HUES64 (cell line): ENCODE data around the gene ABCA3.

Experiments used
- H3K27ac ChIP-seq: 2 replicates; pipeline ENCODE4 v1.7.0; 2013; ENCODE audit warnings: low read depth, low read length, inconsistent platforms
- H3K27me3 ChIP-seq: 2 replicates; pipeline ENCODE4 v1.6.1; 2013; ENCODE audit warnings: mild to moderate bottlenecking, low read length; ENCODE audit not compliant: insufficient read depth
- H3K36me3 ChIP-seq: 2 replicates; pipeline ENCODE4 v1.6.1; 2013; ENCODE audit warnings: mild to moderate bottlenecking, low read length; ENCODE audit not compliant: insufficient read depth
- H3K4me1 ChIP-seq: 2 replicates; pipeline ENCODE4 v1.6.1; 2013; ENCODE audit warnings: mild to moderate bottlenecking, low read length, moderate library complexity; ENCODE audit not compliant: insufficient read depth
- H3K4me3 ChIP-seq: 2 replicates; pipeline ENCODE4 v1.5.1; 2013; ENCODE audit warnings: mild to moderate bottlenecking, low read length, moderate library complexity
- H3K9ac ChIP-seq: 2 replicates; pipeline ENCODE4 v1.6.1; 2013; ENCODE audit warnings: mild to moderate bottlenecking, low read depth, low read length
- H3K9me3 ChIP-seq: 2 replicates; pipeline ENCODE4 v1.6.1; 2013; ENCODE audit warnings: low read depth, low read length; ENCODE audit not compliant: insufficient read depth
- WGBS: fragments of 150-250, 120-280 bp; methylation state at CpG from one replicate; pipeline ENCODE4 v1.1.7; 2013; ENCODE audit warnings: missing lambda C conversion rate; 5-methylcytosine and 5-hydroxymethylcytosine counted together

ABCA3 gene

DNA sequence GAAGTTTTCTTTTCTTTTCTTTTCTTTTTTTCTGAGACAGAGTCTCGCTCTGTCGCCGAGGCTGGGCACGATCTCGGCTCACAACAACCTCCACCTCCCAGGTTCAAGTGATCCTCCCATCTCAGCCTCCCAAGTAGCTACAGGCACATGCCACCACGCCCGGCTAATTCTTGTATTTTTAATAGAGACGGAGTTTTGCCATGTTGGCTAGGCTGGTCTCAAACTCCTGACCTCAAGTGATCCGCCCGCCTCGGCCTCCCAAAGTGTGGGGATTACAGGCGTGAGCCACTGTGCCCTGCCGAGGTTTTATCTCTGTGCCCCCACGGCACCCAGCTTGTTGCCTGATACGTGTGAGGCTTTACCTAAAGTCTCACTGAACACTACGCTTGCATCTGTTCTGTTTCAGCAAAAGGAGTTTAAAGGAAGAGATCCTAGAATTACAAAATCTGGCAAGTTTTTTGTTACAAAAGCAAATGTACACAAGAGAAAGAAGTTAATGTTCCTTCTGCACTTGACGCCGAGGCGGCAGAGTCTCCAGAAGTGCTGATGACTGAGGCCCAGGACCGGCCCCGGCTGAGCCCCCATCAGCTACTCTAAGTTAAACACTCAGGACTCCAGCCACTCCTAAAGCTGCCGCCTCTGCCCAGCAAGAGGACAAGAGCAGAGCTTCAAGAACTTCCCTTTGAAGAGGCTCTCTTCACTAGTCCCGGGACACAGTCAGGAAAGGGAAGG is 9.2 kb downstream of the ABCA3 start:
- Histone ChIP-seq H3K4me3 (no peak overlapping the region), H3K27me3 (no peaks in the 10 kb centered on the region), H3K36me3 (no peaks in the 10 kb centered on the region), H3K9me3 (no peaks in the 10 kb centered on the region), H3K27ac (no peak overlapping the region), H3K4me1 (no peaks in the 10 kb centered on the region), H3K9ac (no peak overlapping the region)
- 90% methylated on average over 23 of the region's 23 CpGs for WGBS

DNA sequence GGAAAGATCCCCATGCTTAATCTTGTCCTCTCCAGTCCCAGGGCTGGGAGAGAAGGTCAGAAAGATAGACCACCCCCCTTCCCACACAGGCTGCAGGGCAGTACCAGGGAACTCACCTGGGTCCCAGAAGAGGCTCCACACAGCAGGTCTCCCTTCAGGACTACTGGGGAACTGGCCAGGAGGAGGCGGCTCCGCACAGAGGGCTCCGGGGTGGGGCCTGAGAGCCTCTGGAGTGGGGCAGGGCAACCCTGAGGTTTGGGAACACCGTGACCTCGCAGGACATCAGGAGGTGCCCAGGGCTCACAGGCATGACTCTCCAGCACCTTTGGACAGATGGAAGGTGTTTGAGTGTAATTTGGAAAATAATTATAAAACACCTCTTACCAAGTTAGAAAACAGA is 11.0 kb downstream of the ABCA3 start:
- no peak overlapping the region for H3K27ac ChIP-seq
- no peaks in the 10 kb centered on the region for H3K4me1 ChIP-seq
- H3K9ac ChIP-seq = no peak overlapping the region
- 93% methylated on average over 5 of the region's 5 CpGs for WGBS
- no peak overlapping the region for H3K4me3 ChIP-seq
- no peaks in the 10 kb centered on the region for H3K36me3 ChIP-seq
- H3K9me3 ChIP-seq = no peaks in the 10 kb centered on the region
- no peaks in the 10 kb centered on the region for H3K27me3 ChIP-seq

DNA sequence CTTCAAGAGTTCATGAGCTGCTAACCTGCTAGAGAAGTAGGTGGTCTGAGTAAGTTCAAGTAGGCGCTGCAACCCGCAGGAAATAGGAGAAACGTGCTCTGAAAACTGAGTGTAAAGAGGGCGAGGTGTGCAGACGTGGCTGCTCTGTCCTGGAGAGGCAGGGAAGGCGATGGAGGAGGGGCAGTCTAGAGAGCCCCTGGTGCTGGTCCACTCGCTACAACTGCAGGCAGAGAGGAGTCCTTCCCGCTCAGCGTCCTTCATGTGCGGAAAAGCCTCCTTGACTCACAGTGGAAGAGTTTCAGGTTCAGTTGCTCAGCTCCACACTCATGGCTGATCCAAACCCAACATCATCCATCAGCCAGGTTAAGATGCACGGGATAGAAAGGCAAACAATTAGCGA is 12.1 kb downstream of the ABCA3 start:
- Histone ChIP-seq H3K9me3 (no peaks in the 10 kb centered on the region), H3K4me1 (no peaks in the 10 kb centered on the region), H3K36me3 (no peaks in the 10 kb centered on the region), H3K27ac (no peak overlapping the region), H3K27me3 (no peaks in the 10 kb centered on the region), H3K9ac (no peak overlapping the region), H3K4me3 (no peak overlapping the region)
- WGBS = 86% methylated on average over 12 of the region's 12 CpGs

DNA sequence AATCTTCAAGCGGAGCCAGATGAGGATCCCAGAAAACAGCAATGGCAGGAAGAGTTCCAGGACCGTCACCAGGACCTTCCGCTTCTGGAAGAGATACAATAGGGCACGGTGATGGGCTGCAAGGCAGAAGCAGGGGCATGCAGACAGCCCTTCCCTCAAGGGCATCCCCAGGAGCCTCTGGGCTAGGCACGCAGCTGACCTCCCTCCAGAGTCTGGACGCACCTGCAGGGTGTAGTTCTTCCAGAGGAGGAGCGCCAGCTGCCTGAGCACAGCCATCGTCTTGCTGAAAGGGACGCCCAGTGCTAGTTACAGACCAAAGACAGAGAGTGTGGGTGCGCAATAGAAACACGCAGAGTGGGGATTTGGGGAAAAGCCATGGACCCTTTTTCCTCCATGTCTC is 14.3 kb downstream of the ABCA3 start:
- no peaks in the 10 kb centered on the region for H3K4me1 ChIP-seq
- no peaks in the 10 kb centered on the region for H3K36me3 ChIP-seq
- no peak overlapping the region for H3K9ac ChIP-seq
- H3K27me3 ChIP-seq = no peaks in the 10 kb centered on the region
- no peak overlapping the region for H3K27ac ChIP-seq
- 93% methylated on average over 11 of the region's 11 CpGs for WGBS
- H3K4me3 ChIP-seq = no peak overlapping the region
- no peaks in the 10 kb centered on the region for H3K9me3 ChIP-seq

DNA sequence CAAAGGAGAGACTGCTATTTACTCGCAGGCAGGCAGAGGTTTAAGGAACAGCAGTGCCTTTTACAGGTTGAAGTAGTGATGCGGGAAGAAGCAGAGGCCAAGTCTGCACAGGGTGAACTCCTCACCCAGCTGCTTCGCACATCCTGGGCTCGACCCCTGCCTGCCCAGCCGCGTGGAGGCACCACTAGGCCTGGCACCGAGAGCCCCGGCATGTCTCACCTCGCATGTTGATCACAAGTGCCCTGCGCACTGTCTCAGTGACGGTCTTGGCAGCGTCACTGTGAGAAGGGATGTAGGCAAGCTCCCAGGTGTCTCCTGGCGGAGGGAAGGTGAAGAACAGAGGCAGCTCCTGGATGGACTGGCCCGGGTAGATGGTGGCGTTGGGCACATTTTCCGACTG is 14.7 kb downstream of the ABCA3 start:
- WGBS = 87% methylated on average over 16 of the region's 16 CpGs
- no peaks in the 10 kb centered on the region for H3K27me3 ChIP-seq

DNA sequence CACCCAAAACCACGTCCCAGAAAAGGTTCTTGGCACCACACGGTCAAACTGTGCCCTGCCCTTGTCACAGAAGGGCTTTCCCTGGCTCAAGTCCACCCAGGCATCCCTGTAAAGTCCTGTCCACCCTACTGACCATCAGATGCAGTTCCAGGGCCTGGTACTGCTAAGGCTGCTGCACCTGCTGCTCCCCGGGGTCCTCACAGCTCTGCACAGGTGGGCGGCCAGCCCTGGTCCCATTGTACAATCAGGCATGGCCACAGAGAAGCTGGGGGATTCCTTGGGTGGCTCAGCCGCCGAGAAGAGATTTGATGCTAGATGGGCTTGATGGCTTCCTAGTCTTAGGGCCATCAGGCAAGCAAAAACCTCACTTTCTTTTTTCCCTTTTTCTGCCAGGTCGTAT is 15.3 kb downstream of the ABCA3 start:
- no peaks in the 10 kb centered on the region for H3K4me1 ChIP-seq
- H3K9me3 ChIP-seq = no peaks in the 10 kb centered on the region
- H3K27ac ChIP-seq = no peak overlapping the region
- no peaks in the 10 kb centered on the region for H3K27me3 ChIP-seq
- WGBS = 85% methylated on average over 7 of the region's 7 CpGs
- no peak overlapping the region for H3K9ac ChIP-seq
- H3K4me3 ChIP-seq = no peak overlapping the region
- no peaks in the 10 kb centered on the region for H3K36me3 ChIP-seq

More for the DNA sequence above, 14.7 kb downstream of the ABCA3 start:
- Histone ChIP-seq H3K36me3 (no peaks in the 10 kb centered on the region), H3K4me3 (no peak overlapping the region), H3K27ac (no peak overlapping the region), H3K4me1 (no peaks in the 10 kb centered on the region), H3K9me3 (no peaks in the 10 kb centered on the region), H3K9ac (no peak overlapping the region; the same call in 1 of the 2 replicates)

DNA sequence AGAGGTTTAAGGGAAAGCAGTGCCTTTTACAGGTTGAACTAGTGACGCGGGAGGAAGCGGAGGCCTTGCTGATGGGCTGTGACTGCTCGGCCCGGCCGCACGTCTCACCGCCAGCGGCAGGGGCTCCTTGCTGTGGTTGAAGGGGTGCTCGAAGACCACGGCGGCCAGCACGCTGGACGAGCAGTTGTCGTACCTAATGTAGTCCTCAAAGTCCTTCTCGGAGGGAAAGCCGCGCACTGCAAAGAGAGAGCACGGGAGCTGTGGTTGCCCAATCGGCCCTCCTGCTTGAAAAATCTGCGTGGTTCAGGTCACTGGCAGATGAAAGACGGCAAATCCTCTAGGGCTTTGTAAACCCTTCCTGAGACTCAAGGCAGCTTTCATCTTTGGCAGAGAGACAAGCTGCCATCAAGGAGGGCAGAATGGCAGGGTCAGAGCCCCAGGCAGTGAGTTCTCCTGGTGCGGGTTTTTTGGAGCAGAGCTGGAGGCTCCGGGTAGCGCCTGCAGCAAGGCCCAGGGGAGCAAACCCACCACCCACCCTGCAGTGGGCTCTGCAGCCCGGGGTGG is 16.1 kb downstream of the ABCA3 start:
- Histone ChIP-seq H3K4me1 (no peaks in the 10 kb centered on the region), H3K9ac (no peak overlapping the region), H3K9me3 (no peaks in the 10 kb centered on the region), H3K27ac (no peak overlapping the region), H3K27me3 (no peaks in the 10 kb centered on the region), H3K4me3 (no peak overlapping the region), H3K36me3 (no peaks in the 10 kb centered on the region)
- WGBS = 95% methylated on average over 25 of the region's 26 CpGs

DNA sequence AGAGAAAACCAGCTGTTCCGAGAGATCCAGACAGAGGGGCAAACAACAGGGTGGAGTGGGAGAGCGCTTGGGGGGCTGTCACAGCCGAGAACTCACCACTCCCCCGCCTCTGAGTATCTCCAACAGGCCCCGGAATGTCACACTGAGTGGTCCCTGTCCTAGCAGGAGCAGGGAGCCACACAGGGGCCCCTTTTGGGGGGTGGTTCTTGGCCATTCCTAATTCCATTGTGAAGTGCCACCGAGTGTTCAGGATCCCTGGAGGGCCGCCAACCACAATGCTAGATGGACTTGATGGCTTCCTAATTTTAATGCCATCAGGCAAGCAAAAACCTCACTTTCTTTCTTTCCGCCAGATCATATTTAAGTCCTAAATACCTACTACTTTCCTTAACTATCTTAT is 16.8 kb downstream of the ABCA3 start:
- no peaks in the 10 kb centered on the region for H3K4me1 ChIP-seq
- H3K4me3 ChIP-seq = no peak overlapping the region
- WGBS = 87% methylated on average over 8 of the region's 8 CpGs
- no peak overlapping the region for H3K9ac ChIP-seq
- no peak overlapping the region for H3K27ac ChIP-seq
- H3K27me3 ChIP-seq = no peaks in the 10 kb centered on the region
- no peaks in the 10 kb centered on the region for H3K36me3 ChIP-seq
- H3K9me3 ChIP-seq = no peaks in the 10 kb centered on the region

DNA sequence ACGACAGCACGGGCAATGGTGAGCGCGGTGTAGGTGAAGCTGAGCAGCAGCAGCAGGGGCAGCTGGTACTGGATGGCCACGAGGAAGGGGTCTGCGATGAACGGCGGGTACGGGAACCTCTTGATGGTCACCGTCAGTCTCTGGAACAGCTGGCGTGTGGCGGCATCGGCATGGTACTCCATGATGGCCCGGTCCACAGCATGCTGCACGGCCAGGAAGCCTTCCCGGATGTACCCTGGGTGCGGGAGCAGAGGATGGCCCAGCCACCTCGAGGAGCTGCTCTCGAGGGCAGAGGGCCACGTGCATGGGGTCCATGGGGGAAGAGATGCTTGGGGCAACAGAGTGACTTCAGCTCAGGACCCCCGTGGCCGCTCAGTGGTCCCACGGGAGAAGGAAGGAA is 20.9 kb downstream of the ABCA3 start:
- WGBS = 92% methylated on average over 23 of the region's 23 CpGs

DNA sequence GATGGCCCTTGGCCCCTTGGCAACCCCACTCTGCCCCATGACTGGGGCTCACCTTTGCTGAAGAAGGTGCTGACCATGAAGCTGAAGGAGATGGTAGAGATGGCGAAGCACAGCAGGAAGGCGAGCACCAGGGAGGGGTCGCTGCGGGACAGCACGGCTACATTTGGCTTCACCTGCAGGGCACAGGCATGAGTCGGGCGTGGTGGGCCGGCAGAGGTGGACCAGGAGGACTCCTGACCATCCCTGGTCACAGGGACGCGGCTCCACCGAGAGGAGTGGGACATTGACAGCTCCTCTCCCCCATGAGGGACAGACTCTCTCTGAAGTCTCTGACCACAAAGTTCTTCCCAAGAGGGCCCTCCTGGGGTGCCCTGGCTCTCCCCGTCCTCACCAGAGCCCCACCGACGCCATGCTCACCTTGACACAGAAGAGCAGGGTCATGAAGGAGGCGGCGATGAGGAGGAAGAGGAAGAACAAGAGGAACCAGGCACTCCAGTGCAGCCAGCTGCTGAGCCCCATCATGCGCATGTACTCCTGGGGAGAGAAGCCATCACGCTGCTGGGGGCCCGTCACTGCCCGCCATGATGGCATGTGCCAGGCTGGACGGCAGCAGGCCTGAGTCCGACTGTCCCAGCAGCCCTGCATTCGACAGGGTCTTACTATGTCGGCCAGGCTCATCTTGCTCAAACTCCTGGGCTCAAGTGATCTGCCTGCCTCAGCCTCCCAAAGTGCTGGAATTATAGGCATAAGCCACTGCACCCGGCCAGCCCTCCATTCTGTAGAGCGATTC is 23.1 kb downstream of the ABCA3 start:
- Histone ChIP-seq H3K9ac (no peak overlapping the region), H3K27me3 (no peaks in the 10 kb centered on the region), H3K4me3 (no peak overlapping the region), H3K9me3 (no peaks in the 10 kb centered on the region), H3K4me1 (no peaks in the 10 kb centered on the region), H3K36me3 (no peaks in the 10 kb centered on the region), H3K27ac (no peak overlapping the region)
- WGBS = 93% methylated on average over 26 of the region's 26 CpGs

More for the DNA sequence above, 20.9 kb downstream of the ABCA3 start:
- H3K27me3 ChIP-seq = no peaks in the 10 kb centered on the region
- no peak overlapping the region for H3K27ac ChIP-seq
- no peaks in the 10 kb centered on the region for H3K36me3 ChIP-seq
- no peak overlapping the region for H3K9ac ChIP-seq
- H3K9me3 ChIP-seq = no peaks in the 10 kb centered on the region
- no peak overlapping the region for H3K4me3 ChIP-seq
- no peaks in the 10 kb centered on the region for H3K4me1 ChIP-seq
